Karpas-422 (cell line): ENCODE measurements around the gene MFN1. TPM values are rescaled to one million over a fixed set of nuclear protein-coding genes. Genes with fewer than 3 reads are reported as not detected.

Source experiments
- DNase-seq: peaks from one replicate; pipeline ENCODE4 v3.0.0-alpha.2; 2015
- H2AFZ ChIP-seq: fragments of 200-600 bp; sonication (generic); 2 replicates; pipeline ENCODE4 v1.6.1; 2014; ENCODE audit warnings: antibody characterized with exemption, low read length, mixed read lengths
- H3K27ac ChIP-seq: fragments of 200-600 bp; sonication (generic); 2 replicates; pipeline ENCODE4 v1.5.1; 2014; ENCODE audit warnings: mild to moderate bottlenecking, low read length, moderate library complexity
- H3K27me3 ChIP-seq: fragments of 200-600 bp; sonication (generic); 2 replicates; pipeline ENCODE4 v1.6.1; 2014; ENCODE audit warnings: low read length, mixed read lengths
- H3K36me3 ChIP-seq: fragments of 200-600 bp; sonication (generic); 2 replicates; pipeline ENCODE4 v1.6.1; 2014; ENCODE audit warnings: low read length, mixed read lengths; ENCODE audit not compliant: insufficient read depth
- H3K4me1 ChIP-seq: fragments of 200-600 bp; sonication (generic); 2 replicates; pipeline ENCODE4 v1.6.1; 2014; ENCODE audit warnings: mild to moderate bottlenecking, low read length, mixed read lengths
- H3K4me2 ChIP-seq: fragments of 200-600 bp; sonication (generic); 2 replicates; pipeline ENCODE4 v1.6.1; 2014; ENCODE audit warnings: low read length, low read depth, mild to moderate bottlenecking; ENCODE audit not compliant: poor library complexity, severe bottlenecking
- H3K4me3 ChIP-seq: fragments of 200-600 bp; sonication (generic); 2 replicates; pipeline ENCODE4 v1.5.1; 2014; ENCODE audit warnings: mild to moderate bottlenecking, antibody characterized with exemption, low read length, mixed read lengths
- H3K79me2 ChIP-seq: fragments of 200-600 bp; sonication (generic); 2 replicates; pipeline ENCODE4 v1.6.1; 2014; ENCODE audit warnings: mild to moderate bottlenecking, low read length, mixed read lengths
- H3K9ac ChIP-seq: fragments of 200-600 bp; sonication (generic); 2 replicates; pipeline ENCODE4 v1.6.0; 2014; ENCODE audit warnings: low read length
- H3K9me2 ChIP-seq: fragments of 200-600 bp; sonication (generic), shearing (Covaris generic); replicated peaks from 2 replicates; pipeline ENCODE4 v1.6.0; 2014; ENCODE audit warnings: mild to moderate bottlenecking, low read length, moderate library complexity; ENCODE audit not compliant: insufficient read depth
- H3K9me3 ChIP-seq: fragments of 300-700, 200-600 bp; sonication (generic); 2 replicates; pipeline ENCODE4 v1.6.1; 2014; ENCODE audit warnings: low read length, mixed read lengths
- H4K20me1 ChIP-seq: fragments of 200-600 bp; sonication (generic); 2 replicates; pipeline ENCODE4 v1.6.1; 2014; ENCODE audit warnings: mild to moderate bottlenecking, antibody characterized with exemption, low read length, low read depth; ENCODE audit not compliant: insufficient read depth
- total RNA-seq: library from RNA; depleted of rRNA; stranded (reverse); fragments of >200 nt; shearing (Covaris generic); gene quantifications from 2 replicates; pipeline ENCODE4 v1.2.3, GENCODE V29; 2014; ENCODE audit warnings: low replicate concordance

Gene MFN1
- total RNA-seq, 1 experiment from 2014 or later = 58.9 TPM

DNA sequence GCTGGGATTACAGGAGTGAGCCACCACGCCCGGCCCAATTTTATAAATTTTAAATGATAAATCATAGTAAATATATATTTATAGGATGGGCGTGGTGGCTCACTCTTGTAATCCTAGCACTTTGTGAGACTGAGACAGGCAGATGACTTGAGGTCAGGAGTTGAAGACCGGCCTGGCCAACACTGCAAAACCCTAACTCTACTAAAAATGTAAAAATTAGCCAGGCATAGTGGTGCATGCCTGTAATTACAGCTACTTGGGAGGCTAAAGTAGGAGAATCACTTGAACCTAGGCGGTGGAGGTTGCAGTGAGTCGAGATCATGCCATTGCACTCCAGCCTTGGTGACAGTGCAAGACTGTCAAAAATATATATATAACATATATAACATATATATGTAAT is 26.4 kb downstream of the MFN1 start:
- 0 out of 2 replicates have a peak, but pooled peaks cover 9% of the 10 kb centered on the region for H3K79me2 ChIP-seq
- no peaks in the 10 kb centered on the region for H3K4me1 ChIP-seq
- H3K9ac ChIP-seq = no peak overlapping the region
- H3K9me2 ChIP-seq = no peaks in the 10 kb centered on the region
- H3K27me3 ChIP-seq = no peaks in the 10 kb centered on the region
- H2AFZ ChIP-seq = no peak overlapping the region
- H4K20me1 ChIP-seq = no peaks in the 10 kb centered on the region
- no peak overlapping the region for H3K27ac ChIP-seq
- H3K36me3 ChIP-seq = peaks cover 48% of the 10 kb centered on the region
- H3K9me3 ChIP-seq = no peaks in the 10 kb centered on the region
- no peak overlapping the region for H3K4me2 ChIP-seq
- H3K4me3 ChIP-seq = no peak overlapping the region
- DNase-seq = no peak

DNA sequence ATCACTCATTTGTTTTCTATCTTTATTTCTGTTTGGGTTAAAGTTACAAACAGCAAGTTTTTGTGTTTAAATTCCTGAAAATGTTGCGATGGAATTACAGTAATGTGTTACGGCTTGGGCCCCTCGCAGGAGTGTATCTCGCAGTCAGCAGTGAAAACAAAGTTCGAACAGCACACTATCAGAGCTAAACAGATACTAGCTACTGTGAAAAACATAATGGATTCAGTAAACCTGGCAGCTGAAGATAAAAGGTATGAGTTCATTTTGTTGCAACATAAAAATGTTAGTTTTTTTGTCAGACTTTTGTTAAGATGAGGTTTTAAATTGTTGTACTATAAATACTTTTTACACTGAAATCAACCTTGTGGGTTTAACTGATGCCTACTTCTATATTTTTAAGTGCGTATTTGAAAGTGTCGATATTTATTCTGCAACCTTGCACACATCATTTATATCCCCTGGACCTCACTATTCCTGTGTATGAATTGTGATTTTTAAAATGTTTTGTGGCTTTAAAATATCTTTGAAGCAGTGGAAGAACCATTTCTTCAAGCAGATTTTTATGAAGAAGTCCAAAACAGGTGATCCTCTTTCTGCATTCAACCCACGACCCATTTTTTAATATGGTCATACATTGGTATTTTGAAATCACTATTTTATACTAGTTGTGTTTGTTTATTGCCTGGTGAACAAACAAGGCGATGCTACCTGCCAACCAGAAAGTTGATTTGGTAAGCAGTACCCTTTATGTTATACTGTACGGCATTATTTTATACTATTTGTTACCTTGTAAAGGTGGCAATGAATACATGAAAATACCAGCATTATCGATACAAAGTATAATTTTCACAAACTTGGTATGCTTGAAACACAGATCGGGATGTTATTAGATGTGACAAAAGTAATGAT is 27.8 kb downstream of the MFN1 start:
- Histone ChIP-seq H3K9me2 (no peaks in the 10 kb centered on the region), H2AFZ (no peak overlapping the region), H3K4me3 (no peak overlapping the region), H3K9me3 (no peaks in the 10 kb centered on the region), H4K20me1 (no peaks in the 10 kb centered on the region), H3K4me1 (no peaks in the 10 kb centered on the region), H3K27ac (no peak overlapping the region), H3K4me2 (no peak overlapping the region), H3K27me3 (no peaks in the 10 kb centered on the region), H3K36me3 (peaks cover 53% of the 10 kb centered on the region), H3K79me2 (0 out of 2 replicates have a peak, but pooled peaks cover 9% of the 10 kb centered on the region), H3K9ac (no peak overlapping the region)
- DNase-seq = no peak

DNA sequence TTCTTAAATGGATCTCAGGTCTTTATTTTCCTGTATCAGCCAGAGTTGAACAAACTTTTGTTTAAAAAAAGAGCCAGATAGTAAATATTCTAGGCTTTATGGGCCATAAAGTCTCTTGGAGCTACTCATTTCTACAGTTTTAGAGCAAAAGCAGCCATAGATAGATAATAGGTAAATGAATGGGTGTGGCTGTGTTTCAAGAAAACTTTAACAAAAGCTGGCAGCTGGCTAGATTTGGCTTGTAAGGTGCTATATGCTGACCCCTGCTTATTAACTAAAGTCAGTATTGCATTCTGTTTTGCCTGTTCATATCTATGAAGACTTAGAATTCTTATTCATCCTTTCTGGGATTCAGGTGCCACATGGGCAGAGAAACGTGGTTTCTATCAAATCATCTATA is 29.0 kb downstream of the MFN1 start:
- no peak for DNase-seq

DNA sequence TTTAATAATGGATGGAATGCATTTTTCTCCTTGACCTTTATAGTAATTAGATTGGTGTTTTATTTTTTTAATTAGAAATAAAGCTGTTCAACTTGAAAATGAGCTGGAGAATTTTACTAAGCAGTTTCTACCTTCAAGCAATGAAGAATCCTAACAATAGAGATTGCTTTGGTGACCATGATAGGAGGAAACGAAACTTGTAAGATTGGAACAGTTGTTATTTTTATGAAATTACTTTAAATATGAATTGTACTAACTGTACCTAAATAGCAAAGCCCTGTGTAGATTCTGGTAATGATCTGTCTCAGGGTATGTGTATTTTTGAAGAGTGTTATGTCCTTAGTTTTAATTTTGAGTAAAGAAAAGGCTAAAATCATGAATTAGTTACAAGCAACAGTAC is 44.4 kb downstream of the MFN1 start:
- Histone ChIP-seq H4K20me1 (no peaks in the 10 kb centered on the region), H3K27ac (peak overlapping the region; percentile 45; the same call in 1 of the 2 replicates), H3K9me3 (no peaks in the 10 kb centered on the region), H3K4me1 (peaks cover 22% of the 10 kb centered on the region), H3K9me2 (no peaks in the 10 kb centered on the region), H2AFZ (no peak overlapping the region), H3K9ac (no peak overlapping the region), H3K4me3 (no peak overlapping the region), H3K79me2 (peaks cover 4% of the 10 kb centered on the region), H3K4me2 (peak overlapping the region; percentile 49), H3K27me3 (no peaks in the 10 kb centered on the region), H3K36me3 (peaks cover 51% of the 10 kb centered on the region)
- DNase-seq = no peak

More for the DNA sequence above, 29.0 kb downstream of the MFN1 start:
- Histone ChIP-seq H3K4me2 (no peak overlapping the region), H3K4me3 (no peak overlapping the region), H3K9ac (no peak overlapping the region), H3K36me3 (peaks cover 63% of the 10 kb centered on the region), H3K4me1 (no peaks in the 10 kb centered on the region), H3K9me3 (no peaks in the 10 kb centered on the region), H3K27ac (no peak overlapping the region), H3K27me3 (no peaks in the 10 kb centered on the region), H3K9me2 (no peaks in the 10 kb centered on the region), H2AFZ (no peak overlapping the region), H4K20me1 (no peaks in the 10 kb centered on the region), H3K79me2 (0 out of 2 replicates have a peak, but pooled peaks cover 7% of the 10 kb centered on the region)

DNA sequence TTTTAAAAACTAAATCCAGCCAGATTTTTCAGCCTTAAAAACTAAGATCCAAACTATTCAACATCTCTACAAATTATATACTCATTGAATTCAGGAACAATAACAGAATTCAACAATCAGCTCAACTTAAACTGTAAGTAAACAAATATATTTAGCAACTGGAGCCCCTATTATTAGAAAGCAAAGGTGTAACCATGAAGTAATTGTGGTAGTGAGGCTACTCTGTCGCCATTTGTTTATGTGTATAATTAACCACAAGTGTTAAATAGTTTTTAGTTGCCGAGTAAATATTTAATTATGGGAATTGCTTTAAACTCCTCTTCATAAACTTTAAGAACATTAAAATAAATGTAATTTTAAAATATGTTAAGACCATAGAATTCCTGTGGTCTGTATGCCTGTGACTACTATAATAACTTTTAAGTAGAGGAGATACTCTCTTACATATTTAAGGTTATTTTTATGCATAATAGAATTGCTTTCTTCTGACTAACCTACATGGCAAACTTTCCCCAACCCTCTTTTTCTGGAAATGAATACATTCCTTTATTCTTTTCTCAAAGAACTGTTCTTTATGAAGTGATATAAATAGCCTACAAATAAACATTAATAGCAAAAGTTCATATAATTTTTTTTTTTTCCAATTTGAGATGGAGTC is 51.2 kb downstream of the MFN1 start:
- peaks cover 12% of the 10 kb centered on the region; the same call in 1 of the 2 replicates for H3K36me3 ChIP-seq
- no peaks in the 10 kb centered on the region for H3K9me2 ChIP-seq
- H3K4me1 ChIP-seq = no peaks in the 10 kb centered on the region
- H4K20me1 ChIP-seq = no peaks in the 10 kb centered on the region
- no peak overlapping the region for H3K4me2 ChIP-seq
- H3K9ac ChIP-seq = no peak overlapping the region
- H3K27me3 ChIP-seq = no peaks in the 10 kb centered on the region
- no peak for DNase-seq
- H3K9me3 ChIP-seq = no peaks in the 10 kb centered on the region
- H3K27ac ChIP-seq = no peak overlapping the region
- no peak overlapping the region for H3K4me3 ChIP-seq
- no peak overlapping the region for H2AFZ ChIP-seq
- no peaks in the 10 kb centered on the region for H3K79me2 ChIP-seq

DNA sequence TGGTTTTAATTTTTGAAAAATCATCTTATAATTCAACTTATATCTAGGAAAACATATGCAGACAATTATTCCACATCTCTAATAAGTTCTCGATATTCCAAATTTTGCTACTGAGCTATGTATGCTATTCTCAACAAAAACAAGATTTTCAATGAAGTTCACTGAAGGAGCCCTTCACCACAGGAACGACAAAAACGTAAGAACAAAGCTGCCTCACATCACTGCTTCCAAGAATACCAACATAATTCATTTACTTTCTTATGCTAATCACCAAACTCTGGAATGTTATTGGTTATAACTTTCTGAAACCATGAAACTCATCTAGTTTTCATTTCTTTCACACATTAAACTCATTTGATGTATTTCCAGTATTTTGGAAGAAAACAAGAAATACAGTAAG is 54.1 kb downstream of the MFN1 start:
- no peak overlapping the region for H3K9ac ChIP-seq
- H4K20me1 ChIP-seq = no peaks in the 10 kb centered on the region
- no peak overlapping the region for H3K4me2 ChIP-seq
- no peak overlapping the region for H3K27ac ChIP-seq
- no peaks in the 10 kb centered on the region for H3K4me1 ChIP-seq
- no peak for DNase-seq
- no peaks in the 10 kb centered on the region for H3K9me3 ChIP-seq
- no peaks in the 10 kb centered on the region for H3K9me2 ChIP-seq
- H3K27me3 ChIP-seq = no peaks in the 10 kb centered on the region
- H3K79me2 ChIP-seq = no peaks in the 10 kb centered on the region
- H2AFZ ChIP-seq = no peak overlapping the region
- H3K4me3 ChIP-seq = no peak overlapping the region
- H3K36me3 ChIP-seq = peaks cover 3% of the 10 kb centered on the region; the same call in 1 of the 2 replicates

DNA sequence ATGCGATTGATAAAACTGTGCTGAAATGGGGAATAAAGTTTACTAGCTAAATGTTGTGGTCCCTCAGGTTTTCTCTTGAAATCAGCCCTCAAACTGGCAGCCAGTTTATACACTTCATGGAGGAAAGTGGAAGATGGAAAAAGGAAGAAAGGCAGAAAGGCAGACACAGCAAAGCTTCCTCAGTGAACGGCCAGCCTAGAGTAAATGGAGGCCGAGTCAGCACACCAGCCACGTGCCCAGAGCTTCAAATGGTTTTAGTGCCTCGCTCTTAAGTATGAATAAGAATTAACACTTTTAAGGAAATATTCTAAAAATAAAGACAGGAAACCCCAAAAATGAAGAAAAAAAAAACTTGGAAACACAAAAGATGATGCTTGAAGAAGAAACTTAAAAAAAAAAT is 55.5 kb downstream of the MFN1 start:
- Histone ChIP-seq H4K20me1 (no peaks in the 10 kb centered on the region), H3K9me2 (no peaks in the 10 kb centered on the region), H3K36me3 (peaks cover 3% of the 10 kb centered on the region; the same call in 1 of the 2 replicates), H3K4me3 (no peak overlapping the region), H3K4me2 (no peak overlapping the region), H3K9me3 (no peaks in the 10 kb centered on the region), H3K4me1 (no peaks in the 10 kb centered on the region), H3K9ac (no peak overlapping the region), H3K27me3 (no peaks in the 10 kb centered on the region), H2AFZ (no peak overlapping the region), H3K27ac (no peak overlapping the region), H3K79me2 (no peaks in the 10 kb centered on the region)
- DNase-seq = no peak

DNA sequence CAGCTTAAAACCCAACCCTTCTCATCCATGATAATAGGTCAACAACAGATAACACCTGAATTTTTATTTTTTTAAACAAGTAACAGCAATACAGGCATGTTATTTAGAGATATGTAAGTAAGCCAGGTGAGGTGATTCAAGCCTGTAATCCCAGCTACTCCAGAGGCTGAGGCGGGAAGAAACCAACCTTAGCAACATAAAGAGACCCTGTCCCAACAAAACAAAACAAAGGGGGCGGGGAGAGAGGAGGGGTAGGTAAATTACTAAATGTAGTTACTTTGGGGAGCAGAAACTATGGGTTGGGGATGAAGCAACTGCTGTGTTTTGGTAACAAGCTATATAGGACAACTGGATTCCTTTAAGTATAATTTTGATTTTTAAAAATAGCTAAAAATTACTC is 56.8 kb downstream of the MFN1 start:
- no peaks in the 10 kb centered on the region for H3K4me1 ChIP-seq
- H3K79me2 ChIP-seq = no peaks in the 10 kb centered on the region
- H3K9me3 ChIP-seq = no peaks in the 10 kb centered on the region
- H4K20me1 ChIP-seq = no peaks in the 10 kb centered on the region
- H3K36me3 ChIP-seq = peaks cover 3% of the 10 kb centered on the region; the same call in 1 of the 2 replicates
- no peak overlapping the region for H3K27ac ChIP-seq
- no peaks in the 10 kb centered on the region for H3K27me3 ChIP-seq
- no peak overlapping the region for H2AFZ ChIP-seq
- DNase-seq = no peak
- no peak overlapping the region for H3K4me3 ChIP-seq
- no peak overlapping the region for H3K9ac ChIP-seq
- no peaks in the 10 kb centered on the region for H3K9me2 ChIP-seq
- H3K4me2 ChIP-seq = no peak overlapping the region
